Heart left ventricle (tissue), 16 donors: Measurements from ENCODE around the gene INPP4B. TPM values are rescaled to one million over a fixed set of nuclear protein-coding genes. Genes with fewer than 3 reads are reported as not detected.

Source experiments
- ATAC-seq, 4 donors: fragments of 200-7000 bp; cut with Tn5 transposase; one replicate each; pipeline ENCODE4 v1.9.1; 2020 to 2022; ENCODE audit warnings: moderate library complexity in 4 of 4, mild to moderate bottlenecking in 3 of 4, moderate number of reproducible peaks in 1 of 4
- DNase-seq, 5 donors: peaks; one replicate each; pipeline ENCODE4 v3.0.0-alpha.2; 2020
- H3K27ac ChIP-seq, 12 donors: fragments of 200-600 bp; sonication (generic) in 4 of 12; one replicate each; pipeline versions ENCODE4 v1.5.0 to v1.8.0; 2016 to 2022; ENCODE audit warnings: mild to moderate bottlenecking in 2 of 12
- H3K27me3 ChIP-seq, 9 donors: fragments of 200-600 bp; sonication (generic) in 2 of 9; one replicate each; pipeline versions ENCODE4 v1.5.1 to v1.8.0; 2016 to 2022; ENCODE audit warnings: mild to moderate bottlenecking in 3 of 9
- H3K36me3 ChIP-seq, 9 donors: fragments of 200-600 bp; sonication (generic) in 2 of 9; one replicate each; pipeline versions ENCODE4 v1.5.0 to v1.8.0; 2018 to 2022; ENCODE audit warnings: mild to moderate bottlenecking in 2 of 9
- H3K4me1 ChIP-seq, 12 donors: fragments of 200-600 bp; sonication (generic) in 4 of 12; one replicate each; pipeline versions ENCODE4 v1.5.0 to v1.8.0; 2016 to 2022; ENCODE audit warnings: mild to moderate bottlenecking in 3 of 12
- H3K4me3 ChIP-seq, 12 donors: fragments of 200-600 bp; sonication (generic) in 4 of 12; one replicate each; pipeline versions ENCODE4 v1.5.0 to v1.8.0; 2017 to 2022; ENCODE audit warnings: mild to moderate bottlenecking in 9 of 12, moderate library complexity in 4 of 12
- H3K9me3 ChIP-seq, 12 donors: fragments of 200-600 bp; sonication (generic) in 4 of 12; one replicate each; pipeline versions ENCODE4 v1.5.0 to v1.8.0; 2016 to 2022; ENCODE audit warnings: mild to moderate bottlenecking in 1 of 12
- POLR2A ChIP-seq, 2 donors: fragments of 450-650 bp; IDR thresholded peaks; one replicate each; pipeline ENCODE4 v1.6.1; 2017; ENCODE audit warnings: antibody characterized with exemption in 2 of 2, mild to moderate bottlenecking in 2 of 2, moderate library complexity in 2 of 2
- WGBS, 4 donors: extraction: QIAGEN DNeasy Blood & Tissue Kit in 2 of 4; methylation state at CpG; one replicate each; pipeline versions ENCODE4 v1.1.5 to v1.1.7; 2013 to 2018; 5-methylcytosine and 5-hydroxymethylcytosine counted together
- intact Hi-C, 10 donors: fragments of 100-400 bp; cut with DNase I; formaldehyde crosslinking; loops; one replicate each; pipeline versions ENCODE4 v1.11.1 to v1.14.2; 2022
- polyA plus RNA-seq, 2 donors: library from polyadenylated mRNA; stranded (reverse); fragments of 200-250 nt; gene quantifications; one replicate each; pipeline ENCODE4 v1.2.3, GENCODE V29; 2013
- total RNA-seq, 9 donors: library from RNA; depleted of rRNA in 2 of 9; stranded (reverse); fragments of >200 nt in 2 of 9; fragmentation: NEBNext Ultra II Directional in 3 of 9; extraction: Animal tissue kit (Norgen Biotek cat#: 25700) in 3 of 9; gene quantifications; one replicate each; pipeline versions ENCODE4 v1.1.0 to v1.2.4, GENCODE V29; 2016 to 2023
- TF ChIP-seq, protein P1 (sequence below), 12 donors: fragments of 200-600 bp; sonication (generic) in 4 of 12; IDR thresholded peaks; one replicate each; pipeline versions ENCODE4 v1.5.0 to v1.8.0; 2018 to 2022; ENCODE audit warnings: antibody characterized with exemption in 12 of 12, mild to moderate bottlenecking in 5 of 12
- donor health status: ischemic (EF 13 %, LVEDD 7.1; RV severe dilation, severe dysfunction).
- donor health status: healthy with polysubstance abuse.
- donor health status: DM: no; HTN: yes; CAD: no.
- donor health status: DM: no; HTN: no; CAD: no.
- donor health status: ischemic (EF 25% LVEDD 6.9; RV normal size, moderate dysfunction).
- donor health status: ischemic (EF 25% LVEDD 5.7; RV mildly dilated, moderate dysfunction).
- donor health status: healthy.
- donor health status: DM: yes; HTN: yes; CAD: no.
- donor health status: ischemic (EF 35%, LVEDD 5.7; RV mildly dilated, moderate dysfunction).
- donor health status: nonischemic (EF 11% LVEDD 7.7; RV severe dilation, severe dysfunction).
- donor health status: DM: yes; HTN: yes; CAD: no.
- donor health status: PGD.
- donor health status: ischemic (EF 29% LVEDD 5.4; RV normal size, mild dysfunction).
- donor health status: nonischemic (EF 23%, LVEDD 6.1; RV moderate dilation, normal function).

The INPP4B gene
- total and polyA plus RNA-seq, 11 donors = 5.5 to 128 (median 39.1) TPM

DNA sequence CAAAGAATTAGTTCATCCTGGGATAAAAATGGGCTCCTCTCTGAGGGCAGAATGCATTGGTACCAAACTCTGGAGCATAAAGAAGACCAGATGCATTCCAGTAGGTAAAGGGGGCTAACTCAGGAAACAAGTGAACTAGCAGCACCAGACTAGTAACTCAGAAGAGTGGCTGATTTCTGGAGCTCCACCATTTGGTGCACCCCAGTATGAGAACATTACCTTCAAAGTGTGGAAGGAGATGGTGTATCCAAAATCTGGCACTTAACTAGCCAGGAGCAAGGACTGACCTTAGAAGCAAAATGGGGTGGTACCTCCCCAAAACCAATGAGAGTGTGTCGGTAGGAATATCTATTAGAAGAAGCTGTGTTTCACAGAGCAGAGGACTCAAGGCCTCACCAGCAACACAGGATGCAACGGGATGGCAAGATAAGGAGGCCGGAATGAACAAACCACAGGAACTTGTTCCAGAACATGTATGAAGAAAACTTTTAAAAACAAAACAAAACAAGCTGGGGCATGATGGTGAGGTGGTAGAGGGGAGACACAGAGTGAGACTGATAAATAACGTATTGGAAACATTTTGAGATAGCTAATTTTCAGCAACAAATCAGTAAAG is 142.3 kb downstream of the INPP4B start:
- Histone ChIP-seq H3K9me3 (no peaks in the 10 kb centered on the region), H3K4me1 (no peaks in the 10 kb centered on the region), H3K4me3 (no peak overlapping the region), H3K27me3 (no peaks in the 10 kb centered on the region), H3K27ac (no peak overlapping the region), H3K36me3 (no peaks in the 10 kb centered on the region)
- WGBS, 4 donors = 46 to 65% (median 53%) methylated on average over 4 of the region's 4 CpGs
- DNase-seq (no peak), ATAC-seq (no peak)
- TF ChIP-seq, protein P1, sequence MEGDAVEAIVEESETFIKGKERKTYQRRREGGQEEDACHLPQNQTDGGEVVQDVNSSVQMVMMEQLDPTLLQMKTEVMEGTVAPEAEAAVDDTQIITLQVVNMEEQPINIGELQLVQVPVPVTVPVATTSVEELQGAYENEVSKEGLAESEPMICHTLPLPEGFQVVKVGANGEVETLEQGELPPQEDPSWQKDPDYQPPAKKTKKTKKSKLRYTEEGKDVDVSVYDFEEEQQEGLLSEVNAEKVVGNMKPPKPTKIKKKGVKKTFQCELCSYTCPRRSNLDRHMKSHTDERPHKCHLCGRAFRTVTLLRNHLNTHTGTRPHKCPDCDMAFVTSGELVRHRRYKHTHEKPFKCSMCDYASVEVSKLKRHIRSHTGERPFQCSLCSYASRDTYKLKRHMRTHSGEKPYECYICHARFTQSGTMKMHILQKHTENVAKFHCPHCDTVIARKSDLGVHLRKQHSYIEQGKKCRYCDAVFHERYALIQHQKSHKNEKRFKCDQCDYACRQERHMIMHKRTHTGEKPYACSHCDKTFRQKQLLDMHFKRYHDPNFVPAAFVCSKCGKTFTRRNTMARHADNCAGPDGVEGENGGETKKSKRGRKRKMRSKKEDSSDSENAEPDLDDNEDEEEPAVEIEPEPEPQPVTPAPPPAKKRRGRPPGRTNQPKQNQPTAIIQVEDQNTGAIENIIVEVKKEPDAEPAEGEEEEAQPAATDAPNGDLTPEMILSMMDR (IDR thresholded peaks at IDR 0.05) = no peak
- TF ChIP-seq POLR2A (IDR thresholded peaks at IDR 0.05) = no peak
- intact Hi-C loops = no loop called here

DNA sequence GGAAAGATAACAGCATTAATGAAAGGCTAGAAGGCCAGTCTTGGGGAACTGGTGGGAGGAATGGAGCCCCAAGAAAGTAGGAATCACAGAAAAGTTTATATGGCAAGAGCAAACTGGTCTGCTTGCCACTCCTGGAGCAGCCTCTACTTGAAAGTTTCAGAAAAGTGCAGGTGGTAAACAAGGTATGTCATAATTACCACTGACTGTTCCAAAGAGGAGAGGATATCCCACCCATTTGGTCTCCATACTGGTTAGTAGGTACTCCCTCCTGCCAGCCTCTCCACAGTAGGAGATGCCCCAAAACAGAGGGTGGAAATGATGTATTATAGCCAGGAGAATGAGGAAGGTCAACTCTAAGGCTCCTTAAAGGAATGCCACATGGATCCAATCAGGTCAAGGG is 145.1 kb downstream of the INPP4B start:
- H3K36me3 ChIP-seq = no peaks in the 10 kb centered on the region
- H3K27ac ChIP-seq = no peak overlapping the region
- H3K9me3 ChIP-seq = no peaks in the 10 kb centered on the region
- no peak for ATAC-seq
- TF ChIP-seq, protein P1 (IDR thresholded peaks at IDR 0.05) = no peak
- TF ChIP-seq POLR2A (IDR thresholded peaks at IDR 0.05) = no peak
- DNase-seq = no peak
- H3K27me3 ChIP-seq = no peaks in the 10 kb centered on the region
- no peak overlapping the region for H3K4me3 ChIP-seq
- intact Hi-C loops = no loop called here
- H3K4me1 ChIP-seq = peaks cover 0 to 14% (median 2%) of the 10 kb centered on the region in 12 donors

DNA sequence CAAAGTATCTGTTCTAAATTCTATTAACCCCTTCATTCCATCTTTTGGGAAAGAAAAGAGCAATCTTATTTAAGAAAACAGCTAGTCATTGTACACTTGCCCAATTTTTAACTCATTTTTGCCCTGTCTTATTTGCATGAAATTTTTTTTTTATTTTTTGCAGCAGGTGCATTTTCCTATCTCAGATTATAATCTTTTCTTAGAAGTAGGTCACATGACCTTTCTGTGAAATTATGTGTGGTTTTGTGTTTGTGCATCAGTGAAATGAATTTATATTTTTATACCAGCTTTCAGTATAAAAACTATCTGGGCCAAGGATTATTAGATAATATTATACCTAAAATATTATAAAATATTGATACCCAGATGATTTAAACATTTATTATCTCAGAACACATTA is 145.6 kb downstream of the INPP4B start:
- TF ChIP-seq, protein P1 (IDR thresholded peaks at IDR 0.05) = no peak
- no peak for TF ChIP-seq POLR2A (IDR thresholded peaks at IDR 0.05)
- intact Hi-C loops = no loop called here
- Histone ChIP-seq H3K4me1 (peaks cover 0 to 18% (median 4%) of the 10 kb centered on the region in 12 donors), H3K4me3 (no peak overlapping the region), H3K9me3 (no peaks in the 10 kb centered on the region), H3K27me3 (no peaks in the 10 kb centered on the region), H3K36me3 (no peaks in the 10 kb centered on the region), H3K27ac (no peak overlapping the region)
- no peak for DNase-seq
- no peak for ATAC-seq

DNA sequence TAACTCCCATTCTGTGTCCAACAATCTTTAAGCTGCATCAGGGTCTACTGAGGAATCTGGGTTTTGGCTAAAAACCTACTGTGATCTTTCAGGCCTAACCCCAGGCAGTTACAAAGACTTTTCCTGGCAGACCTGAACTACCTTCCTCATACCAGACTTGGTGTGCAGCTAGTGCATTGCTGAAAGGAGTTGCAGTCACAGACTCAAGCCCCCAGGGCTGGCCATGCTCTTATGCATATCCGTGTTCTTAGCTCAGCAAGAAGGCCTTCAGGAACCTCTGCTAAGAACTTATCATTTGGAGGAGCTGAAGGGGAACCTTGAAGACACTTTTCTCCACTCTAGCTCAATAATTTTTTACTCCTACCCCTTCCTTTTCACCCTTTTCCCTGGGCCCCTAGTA is 147.5 kb downstream of the INPP4B start:
- peaks cover 0 to 30% (median 5%) of the 10 kb centered on the region in 12 donors for H3K4me1 ChIP-seq
- ATAC-seq (no peak), DNase-seq (no peak)
- H3K9me3 ChIP-seq = no peaks in the 10 kb centered on the region
- H3K4me3 ChIP-seq = no peak overlapping the region
- intact Hi-C loops = no loop called here
- 80 to 94% (median 86%) methylated on average over 1 of the region's 1 CpG for WGBS, 4 donors
- no peaks in the 10 kb centered on the region for H3K27me3 ChIP-seq
- no peaks in the 10 kb centered on the region for H3K36me3 ChIP-seq
- no peak for TF ChIP-seq POLR2A (IDR thresholded peaks at IDR 0.05)
- TF ChIP-seq, protein P1 (IDR thresholded peaks at IDR 0.05) = no peak
- H3K27ac ChIP-seq = no peak overlapping the region
